NCI-H187 treated with DMSO at 0.1 percent for 48 hours (cell line): Measurements from ENCODE around the gene PIP5KL1.
"Not testable (repeated sequence)": the region's sequence is repeated elsewhere in the genome, so short reads cannot be mapped to it uniquely, and the experiment has no call there.

ENCODE experiments used
- DNase-seq: peaks from one replicate; lab custom pipeline; 2025; lab: John Stamatoyannopoulos, UW

The PIP5KL1 gene

DNA sequence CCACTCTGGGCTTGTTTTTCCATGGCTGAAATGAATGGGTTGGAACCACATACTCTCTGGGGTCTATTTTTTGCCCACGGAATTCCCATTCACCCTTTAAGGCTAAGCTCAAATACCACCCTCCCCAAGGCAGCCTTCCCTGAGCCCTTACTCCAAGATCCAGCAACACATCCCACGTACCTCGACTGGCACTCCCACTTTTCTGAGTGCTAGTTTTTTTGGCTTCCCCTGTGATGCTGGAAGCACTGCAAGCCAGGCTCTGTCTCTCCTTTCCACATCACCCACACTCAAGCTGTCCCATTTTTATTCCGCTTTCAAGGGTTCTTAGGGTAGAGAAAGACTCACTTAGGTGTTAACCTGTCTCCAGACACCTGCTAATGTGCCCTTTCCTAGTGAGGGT, 37.2 kb downstream of the PIP5KL1 start:
- no peak for DNase-seq

DNA sequence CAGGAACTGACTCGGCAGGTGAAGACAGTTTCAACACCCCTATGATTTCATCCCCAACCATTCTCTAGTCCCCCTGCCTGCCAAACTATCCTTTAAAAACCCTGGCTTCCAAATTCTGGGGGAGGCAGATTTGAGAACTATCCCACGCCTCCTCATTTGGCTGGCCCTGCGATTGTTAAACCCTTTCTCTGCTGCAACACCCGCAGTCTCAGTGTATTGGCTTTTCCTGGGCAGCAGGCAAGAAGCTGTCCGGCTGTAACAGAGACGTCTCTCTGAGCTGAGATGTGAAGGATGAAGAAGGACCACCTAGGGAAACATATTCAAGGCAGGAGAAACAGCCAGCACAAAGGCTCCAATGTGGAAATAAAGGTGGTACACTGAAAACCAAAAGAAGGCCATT, 37.7 kb downstream of the PIP5KL1 start:
- DNase-seq: no peak

DNA sequence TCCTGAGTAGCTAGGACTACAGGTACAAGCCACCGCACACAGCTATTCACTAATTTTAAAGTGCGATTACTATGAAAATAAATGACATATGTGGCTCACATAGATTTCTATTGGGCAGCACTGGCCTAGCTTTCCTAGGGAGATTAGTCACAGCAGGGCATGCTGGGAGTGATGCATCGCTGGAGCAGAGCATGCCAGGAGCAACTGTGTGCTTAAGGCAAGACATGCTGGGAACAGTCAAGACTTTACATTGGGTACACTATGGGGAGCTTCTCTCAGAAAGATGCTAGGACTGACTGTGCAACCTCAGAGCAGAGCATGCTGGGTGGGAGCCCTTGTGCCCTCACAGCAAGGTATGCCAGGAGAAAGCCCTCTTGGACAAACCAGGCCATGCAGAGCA, 40.5 kb downstream of the PIP5KL1 start:
- no peak for DNase-seq

DNA sequence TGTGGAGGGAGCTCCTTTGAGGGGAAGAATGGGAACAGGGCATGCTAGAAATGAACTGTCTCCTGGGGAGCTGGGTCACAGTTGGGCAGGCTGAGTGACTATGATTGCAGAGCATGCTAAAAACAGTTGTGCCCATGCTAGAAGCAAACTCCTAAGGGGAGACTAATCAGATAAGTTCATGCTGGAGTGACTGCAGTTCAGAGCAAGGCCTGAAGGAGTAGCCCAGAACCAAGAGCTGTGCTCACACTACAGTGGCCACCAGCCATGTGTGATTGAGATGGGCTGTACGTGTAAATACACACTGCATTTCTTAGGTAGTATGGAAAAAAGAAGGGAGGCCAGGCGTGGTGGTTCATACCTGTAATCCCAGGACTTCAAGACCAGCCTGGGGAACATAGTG, 42.8 kb downstream of the PIP5KL1 start:
- DNase-seq: no peak

DNA sequence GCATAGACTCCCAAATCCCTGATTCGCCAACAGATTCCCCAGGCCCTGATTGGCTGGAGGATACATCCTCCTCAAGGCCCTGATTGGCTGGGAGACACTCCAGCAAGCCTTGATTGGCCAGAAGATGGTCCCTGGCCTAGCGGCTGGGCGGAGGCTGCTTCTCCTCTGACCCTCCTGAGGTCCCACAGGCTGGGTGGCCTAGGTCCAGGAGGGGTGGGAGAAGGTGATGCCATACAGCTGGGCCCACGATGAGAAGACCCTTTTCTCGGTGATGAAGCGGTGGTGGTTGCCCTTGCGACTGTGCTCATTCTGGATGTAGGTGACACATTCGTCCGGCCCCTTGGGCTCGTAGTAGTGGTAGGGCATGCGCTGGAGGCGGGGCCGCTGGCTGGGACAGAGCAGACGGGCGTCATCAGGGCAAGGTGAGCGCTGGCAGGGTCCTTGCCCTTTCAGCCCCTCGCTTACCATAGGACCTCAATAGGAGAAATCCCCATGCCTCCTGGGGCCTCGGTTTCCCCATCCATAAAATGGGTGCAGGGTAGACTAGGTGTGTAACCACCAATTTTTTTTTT, 44.1 kb downstream of the PIP5KL1 start:
- no peak for DNase-seq

DNA sequence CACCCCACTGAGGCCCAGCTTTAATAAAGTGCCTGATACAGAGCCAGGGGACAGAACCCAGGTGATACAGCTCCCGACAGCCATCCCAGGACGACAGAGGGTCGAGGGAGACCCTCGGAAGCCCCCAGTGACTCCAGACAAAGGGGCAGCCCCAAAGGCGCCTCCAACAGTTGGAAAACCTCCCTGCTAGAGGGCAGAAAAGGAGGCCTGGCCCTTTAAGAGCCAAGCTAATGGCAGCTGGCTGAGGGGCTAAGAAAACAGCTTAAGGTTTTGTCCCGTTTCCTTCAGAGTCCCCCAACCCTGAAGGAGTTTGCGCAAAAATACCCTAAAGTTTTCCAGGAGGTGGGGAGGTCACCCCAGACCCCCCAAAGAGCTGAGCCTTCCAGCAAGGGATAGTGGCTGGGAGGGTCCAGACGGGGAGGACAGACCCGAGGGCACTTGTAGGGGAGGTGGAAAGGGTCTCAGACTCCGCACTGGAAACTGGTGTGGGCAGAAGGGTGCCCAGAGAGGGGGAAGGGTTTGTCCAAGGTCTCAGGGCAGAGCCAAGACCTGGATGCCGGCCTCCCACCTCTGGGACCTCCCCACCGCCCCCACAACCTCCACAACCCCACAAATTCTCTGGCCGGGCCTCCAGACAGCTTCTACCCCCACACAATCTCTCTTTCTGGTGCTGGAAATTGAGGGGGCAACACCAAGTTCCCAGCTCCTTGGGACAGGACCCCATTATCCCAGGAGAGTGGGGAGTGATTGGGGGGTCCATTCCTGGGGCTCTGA, 44.9 kb downstream of the PIP5KL1 start:
- no peak for DNase-seq

DNA sequence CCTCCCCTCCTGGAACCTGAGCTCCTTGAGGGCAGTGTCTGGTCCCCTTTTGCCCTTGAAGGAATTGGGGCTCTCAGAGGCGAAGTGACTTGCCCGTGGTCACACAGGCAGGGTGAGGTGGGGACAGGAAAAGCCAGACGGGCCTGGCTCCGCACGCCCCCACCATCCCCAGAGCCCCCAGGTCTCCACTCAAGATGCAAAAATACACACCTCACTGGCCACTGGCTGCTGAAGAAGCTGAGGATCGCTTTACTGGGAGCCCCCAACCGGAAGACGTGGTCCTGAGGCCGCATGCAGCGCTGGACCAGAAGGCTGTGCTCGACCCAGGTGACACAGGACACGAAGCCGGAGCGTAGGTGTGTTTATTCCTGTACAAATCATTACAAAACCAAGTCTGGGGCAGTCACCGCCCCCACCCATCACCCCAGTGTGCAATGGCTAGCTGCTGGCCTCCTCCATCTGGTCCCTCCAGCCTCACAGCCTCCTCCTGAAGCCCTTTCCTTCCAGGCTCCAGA, 45.5 kb downstream of the PIP5KL1 start:
- no peak for DNase-seq

DNA sequence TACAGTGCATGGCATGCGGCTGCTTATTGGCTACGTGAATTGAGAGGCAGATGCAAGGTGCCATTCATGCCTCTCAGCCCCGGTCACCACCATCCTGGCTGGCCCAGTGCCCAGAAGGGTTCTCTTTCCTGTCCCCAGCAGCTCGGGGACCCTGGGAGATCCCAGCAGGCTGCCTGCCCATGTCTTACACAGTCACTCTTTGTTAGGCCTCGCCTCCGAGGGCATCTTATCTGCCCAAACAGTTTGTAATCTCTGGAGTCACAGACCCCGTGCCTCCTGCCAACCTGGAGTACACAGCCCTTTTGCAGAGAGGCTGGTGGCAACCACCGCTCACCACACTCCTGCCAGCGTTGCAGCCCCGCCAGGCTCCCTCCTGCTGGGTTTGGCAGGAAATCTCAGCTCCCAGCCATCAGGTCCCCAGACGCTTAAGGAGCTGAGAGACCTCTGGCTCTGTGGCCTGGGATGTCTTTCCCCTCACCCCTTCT, 46.1 kb downstream of the PIP5KL1 start:
- no peak for DNase-seq

DNA sequence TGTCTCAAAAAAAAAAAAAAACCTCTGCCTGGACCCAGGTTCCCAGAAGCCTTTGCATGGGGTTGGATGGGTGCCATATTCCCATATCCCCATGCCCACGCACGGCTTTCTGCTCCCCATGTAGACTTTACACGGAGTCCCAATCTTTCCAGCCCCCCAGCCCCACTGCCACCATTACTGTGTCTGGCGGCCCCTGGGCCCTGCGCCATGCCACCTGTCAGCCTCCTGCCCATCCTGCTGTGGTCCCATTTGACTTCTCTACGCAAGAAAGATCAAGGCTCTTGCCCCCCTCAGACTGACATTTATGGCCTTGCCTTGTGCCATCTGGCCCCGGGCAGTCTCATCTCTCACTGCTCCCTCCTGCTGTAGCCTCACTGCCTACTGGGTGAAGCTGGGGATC, 46.6 kb downstream of the PIP5KL1 start:
- no peak for DNase-seq

DNA sequence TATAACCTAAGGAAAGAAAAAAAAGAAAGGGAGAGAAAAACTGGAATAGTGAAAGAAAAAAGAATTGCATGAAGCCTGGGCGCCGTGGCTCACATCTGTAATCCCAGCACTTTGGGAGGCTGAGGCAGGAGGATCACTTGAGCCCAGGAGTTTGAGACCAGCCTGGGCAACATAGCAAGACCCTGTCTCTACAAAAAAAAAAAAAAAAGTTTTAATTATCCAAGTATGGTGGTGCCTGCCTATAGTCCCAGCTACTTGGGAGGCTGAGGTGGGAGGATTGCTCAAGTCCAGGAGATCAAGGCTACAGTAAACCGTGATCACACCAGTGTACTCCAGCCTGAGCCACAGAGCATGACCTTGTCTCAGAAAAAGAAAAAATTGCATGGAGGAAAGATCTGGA, 48.9 kb downstream of the PIP5KL1 start:
- not testable (repeated sequence) for DNase-seq

DNA sequence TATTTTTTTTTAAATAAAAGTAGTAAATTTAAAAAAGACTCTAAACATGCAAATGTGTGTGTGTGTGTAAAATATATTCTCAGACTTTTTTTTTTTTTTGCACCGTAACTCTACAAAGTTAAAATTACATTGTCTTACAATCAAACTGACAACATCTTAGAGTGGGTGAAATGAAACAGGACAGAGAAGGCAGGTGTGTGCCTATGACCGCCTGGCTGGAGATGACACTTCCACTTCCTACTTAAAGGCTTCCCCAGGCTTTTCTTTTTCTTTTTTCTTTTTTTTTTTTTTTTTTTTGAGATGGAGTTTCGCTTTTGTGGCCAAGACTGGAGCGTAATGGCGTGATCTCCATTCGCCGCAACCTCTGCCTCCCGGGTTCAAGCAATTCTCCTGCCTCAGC, 50.4 kb downstream of the PIP5KL1 start:
- DNase-seq: no peak

DNA sequence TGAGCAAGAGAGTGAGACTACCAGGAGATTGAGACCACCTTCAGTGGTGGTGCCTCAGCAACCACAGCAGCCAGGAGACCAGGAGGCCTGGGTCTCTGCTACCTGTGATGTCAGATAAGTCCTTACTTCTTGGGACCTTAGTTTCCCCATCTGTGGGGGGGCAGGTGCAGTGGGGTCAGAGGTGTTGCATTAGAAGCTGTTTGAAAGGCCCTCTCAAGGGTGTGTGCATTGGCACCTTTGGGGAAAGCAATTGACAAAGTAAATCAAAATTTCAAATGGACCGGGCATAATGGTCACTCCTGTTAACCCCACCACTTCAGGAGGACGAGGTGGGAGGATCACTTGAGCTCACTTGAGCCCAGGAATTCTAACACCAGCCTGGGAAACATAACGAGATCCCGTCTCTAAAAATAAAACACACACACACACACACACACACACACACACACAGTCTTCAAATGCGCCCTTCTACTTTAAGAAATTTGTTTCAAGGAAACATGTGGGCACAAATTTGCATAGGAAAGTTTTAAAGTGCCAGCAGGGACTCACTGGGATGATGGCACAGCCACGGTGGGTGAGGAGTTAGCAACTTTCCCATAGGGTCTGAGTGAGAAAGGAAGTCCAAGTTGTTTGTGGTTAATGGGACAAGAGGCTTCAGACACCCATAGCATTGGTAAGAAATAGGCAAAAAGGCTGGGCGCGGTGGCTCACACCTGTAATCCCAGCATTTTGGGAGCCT, 51.8 kb downstream of the PIP5KL1 start:
- no peak for DNase-seq

DNA sequence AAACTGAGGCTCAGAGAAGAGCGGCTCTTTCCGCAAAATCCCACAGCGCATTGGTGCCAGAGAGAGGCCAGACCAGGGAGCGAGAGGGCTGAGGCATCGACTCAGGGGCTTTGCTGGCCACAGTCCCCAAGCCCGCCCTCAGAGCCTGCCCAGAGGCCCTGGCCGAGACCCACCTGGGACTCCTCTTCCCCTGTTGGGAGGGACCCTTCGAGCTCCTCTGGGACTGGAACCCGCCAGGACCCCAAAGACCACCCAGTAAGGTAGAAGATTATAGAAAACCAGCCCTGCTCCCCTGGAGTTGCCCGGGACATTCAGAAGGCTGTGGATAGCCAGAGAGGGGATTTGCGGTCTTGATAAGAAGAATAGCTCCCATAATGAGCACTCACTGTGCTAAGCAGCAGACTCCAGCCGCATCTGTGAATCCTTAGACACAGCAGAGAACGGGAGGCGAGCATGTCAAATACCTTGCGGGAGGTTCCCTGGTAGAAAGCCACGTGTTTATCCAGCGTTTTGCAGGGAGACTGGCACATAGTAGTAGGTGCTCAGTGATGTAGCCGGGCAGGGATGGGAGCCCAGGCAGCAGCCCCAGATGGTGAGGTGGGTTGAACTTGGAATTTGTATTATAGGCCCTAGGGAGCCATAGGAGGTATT, 52.5 kb downstream of the PIP5KL1 start:
- no peak for DNase-seq

DNA sequence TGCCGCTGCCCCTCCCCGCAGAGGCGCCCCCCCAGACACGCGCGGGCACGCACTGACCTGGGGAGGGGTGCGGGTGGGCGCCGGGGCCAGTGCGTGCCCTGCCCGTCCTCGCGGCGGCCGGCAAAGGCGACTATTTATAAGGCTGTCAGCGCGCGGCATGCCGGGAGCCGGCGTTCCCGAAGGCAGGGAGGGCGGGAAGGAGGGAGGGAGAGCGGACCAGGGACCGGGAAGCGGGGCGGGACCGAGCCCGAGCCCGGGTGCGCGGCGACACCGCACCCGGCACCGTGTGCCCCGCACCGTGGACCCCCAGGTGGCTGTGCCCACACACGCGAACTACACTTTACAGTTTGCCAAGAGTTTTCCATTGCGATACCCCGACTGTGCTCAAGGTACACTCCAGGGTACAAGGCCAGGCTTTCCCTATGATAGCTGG, 53.0 kb downstream of the PIP5KL1 start, which contains the start of gene AK1:
AK1 (minus strand) TSS at position 110 of the 433 bp plus-strand sequence. CDS start 3,058 bp downstream, outside the sequence.
- no peak for DNase-seq

DNA sequence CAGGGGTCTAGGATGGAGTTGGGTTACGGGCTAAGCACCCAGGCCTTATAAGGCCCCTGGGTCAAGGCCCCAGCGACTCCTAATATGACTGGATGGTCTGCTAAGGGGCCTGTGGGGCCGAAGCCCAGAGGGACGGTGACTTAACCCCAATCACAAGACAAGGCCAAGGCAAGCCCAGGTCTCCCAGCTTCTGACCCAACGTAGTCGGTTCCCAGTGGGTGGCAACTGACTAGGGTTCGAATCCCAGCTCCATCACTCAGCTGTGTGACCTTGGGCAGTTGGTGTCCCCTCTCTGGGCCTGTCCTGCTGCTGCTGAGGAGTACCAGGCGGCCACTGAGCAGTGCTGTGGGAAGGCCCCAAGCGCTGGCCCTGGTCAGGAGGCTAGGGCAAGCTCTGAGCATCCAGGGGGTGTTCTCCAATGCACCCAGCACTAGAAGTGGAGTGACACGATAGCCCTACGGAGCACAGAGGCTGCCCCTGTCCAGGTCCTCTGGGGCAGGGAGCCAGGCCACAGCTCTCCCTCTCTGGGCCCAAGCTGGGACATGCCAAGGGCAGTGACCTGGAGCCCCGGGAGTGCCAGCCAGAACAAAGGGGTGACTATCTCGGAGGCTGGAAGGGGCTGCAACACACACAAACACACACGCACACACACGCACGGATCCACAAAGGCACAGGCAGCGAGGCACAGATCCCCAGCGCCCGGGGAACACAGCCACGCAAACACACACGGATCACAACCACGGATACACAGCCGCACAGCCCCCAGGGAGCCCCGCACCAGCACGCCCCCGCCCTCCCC, 53.6 kb downstream of the PIP5KL1 start:
- DNase-seq: no peak

DNA sequence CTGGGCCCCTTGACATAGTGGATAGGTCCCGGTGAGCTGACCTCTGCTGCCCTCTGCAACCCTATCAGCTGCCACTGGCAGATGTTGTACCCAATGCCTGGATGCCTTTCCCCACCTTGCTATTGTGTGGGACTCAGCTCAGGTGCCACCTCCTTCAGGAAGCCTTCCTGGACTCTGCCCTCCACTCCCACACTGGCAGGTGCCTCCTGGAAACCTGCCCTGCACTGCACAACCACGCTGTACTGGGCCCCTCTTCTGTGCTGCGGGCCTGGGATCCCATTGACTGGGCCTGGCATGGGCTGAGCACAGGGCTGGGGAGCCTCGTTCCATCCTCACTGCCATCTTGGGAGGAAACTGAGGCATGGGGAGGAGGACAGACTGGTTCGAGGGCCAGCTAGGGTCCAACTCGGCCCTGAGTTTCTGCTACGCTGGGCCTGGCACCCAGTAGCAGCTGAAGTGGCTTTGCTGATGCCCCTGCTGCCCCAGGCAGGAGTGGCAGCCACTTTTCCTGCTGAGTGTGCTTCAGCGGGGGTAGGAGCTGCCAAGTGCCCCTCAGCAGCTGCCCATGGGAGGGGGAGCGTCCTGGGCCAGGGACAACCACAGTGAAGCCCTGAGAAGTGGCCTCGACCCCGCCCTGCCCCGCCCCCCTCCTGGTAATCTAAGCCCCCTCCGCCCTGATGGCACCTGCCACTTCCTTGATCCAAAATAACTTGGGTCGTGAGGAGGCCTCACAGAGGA, 54.4 kb downstream of the PIP5KL1 start:
- no peak for DNase-seq

DNA sequence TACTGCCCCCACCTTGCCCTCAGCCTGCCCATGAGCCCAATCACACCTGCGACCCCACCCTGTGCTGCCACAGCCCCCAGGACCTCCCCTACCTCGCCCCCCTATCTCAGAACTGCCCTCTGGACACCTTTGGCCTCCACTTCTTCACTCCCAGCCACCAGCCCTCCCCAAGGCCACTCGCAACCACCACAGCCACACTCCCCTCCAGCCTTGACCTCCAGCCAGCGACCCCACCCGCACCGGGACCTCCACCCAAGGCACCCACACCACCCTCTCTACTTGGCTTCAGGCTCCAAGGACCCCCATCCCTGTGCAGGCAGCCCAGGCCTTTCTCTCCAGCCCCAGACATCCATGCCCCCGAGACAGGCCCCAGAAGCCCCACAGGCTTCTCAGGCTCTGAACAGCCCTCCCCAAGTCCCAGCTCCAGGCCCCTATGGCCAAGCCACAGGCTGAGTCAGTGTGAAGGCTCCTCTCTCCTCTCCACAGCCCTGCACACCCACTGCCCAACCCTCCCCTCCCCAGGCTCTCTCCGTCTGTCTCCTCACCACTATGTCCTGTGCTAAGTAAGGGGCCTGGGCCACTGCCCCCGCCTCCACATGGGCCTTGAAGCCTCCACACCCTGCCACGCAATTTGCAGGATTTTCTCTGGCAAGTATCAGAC, 55.1 kb downstream of the PIP5KL1 start:
- DNase-seq: no peak

DNA sequence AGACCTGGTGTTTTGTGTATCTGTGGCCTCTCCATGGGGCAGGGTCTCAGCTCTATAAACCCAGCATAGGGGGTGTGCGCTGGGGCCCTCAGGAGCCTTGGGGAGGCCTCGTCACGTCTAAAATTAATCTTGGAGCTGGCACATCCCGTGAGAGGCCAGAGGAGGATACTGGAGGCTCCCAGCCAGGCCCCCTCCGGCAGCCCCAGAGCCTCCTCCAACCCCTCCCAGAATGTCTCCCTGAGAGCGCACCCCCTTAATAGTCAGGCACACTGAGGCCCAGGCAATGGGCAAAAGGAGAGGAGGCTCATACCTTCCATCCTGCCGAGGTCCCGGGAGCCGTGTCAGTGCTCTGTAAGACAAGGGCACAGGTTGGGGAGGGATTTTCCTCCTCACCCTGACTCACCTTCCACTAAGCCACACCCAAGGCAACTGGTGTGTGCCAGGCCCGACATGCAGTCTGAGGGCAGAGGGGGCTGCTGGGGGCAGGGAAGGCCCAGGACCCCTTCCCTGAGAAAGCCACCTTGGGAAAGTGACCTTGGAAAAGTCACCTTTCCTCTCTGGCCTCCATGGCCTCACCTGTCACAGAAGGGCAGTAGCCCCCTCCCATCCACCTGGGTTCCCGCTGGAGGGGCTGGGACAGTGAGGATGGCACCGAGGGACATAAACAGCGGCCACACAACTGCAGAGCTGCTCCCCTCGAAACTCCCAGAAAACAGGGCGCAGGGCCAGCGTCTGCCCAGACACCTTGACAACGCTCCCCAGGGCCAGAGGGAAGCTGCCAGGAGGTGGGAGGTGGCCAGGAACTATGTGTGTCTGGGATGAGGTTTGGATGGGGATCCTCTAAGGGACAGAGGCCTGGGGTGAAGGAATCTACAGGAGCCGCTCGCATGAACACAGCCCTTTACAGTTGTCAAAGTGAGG, 56.0 kb downstream of the PIP5KL1 start:
- no peak for DNase-seq

DNA sequence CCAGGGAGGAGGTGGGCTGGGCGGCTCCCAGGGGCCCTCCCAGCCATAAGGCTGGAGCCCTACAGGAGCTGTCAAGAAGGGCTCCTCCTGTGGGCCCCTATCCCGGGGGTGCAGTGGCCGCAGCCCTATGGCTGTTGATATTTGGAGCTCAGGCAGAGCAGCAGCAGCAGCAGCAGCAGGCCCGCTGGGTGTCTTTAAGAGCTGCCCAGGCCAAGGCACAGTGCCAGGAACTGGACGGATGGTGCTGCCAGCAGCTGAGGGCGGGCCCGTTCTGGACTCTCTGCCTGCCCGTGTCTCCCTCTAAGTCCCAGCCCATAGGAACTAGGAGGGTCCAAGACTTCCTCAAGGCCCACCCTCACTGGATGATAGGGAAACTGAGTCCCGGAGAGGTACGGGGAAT, 56.7 kb downstream of the PIP5KL1 start:
- no peak for DNase-seq
